ENCODE data around the gene CNIH2.

DNA sequence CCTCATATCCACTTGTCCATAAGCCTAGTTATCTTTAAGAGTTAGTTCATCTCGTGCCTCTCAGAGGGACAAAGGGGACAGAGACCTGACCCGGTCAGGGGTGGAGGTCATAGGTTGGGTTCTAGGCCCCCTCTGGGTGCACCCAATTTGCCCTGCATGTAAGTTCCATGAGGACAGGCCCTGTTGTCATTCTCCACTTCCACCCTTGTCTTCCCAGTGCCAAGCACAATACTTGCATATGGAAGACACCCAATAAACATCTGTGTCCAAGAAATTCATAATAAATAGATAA is 12.3 kb downstream of the CNIH2 start:
- TF ChIP-seq EZH2 (IDR thresholded peaks at IDR 0.05) (no peak), ZNF274 (IDR thresholded peaks at IDR 0.05; ENCODE audit: low read depth, low read length) (no peak), EGR1 (IDR thresholded peaks at IDR 0.05; ENCODE audit: low read depth) (no peak), POLR2AphosphoS5 (IDR thresholded peaks at IDR 0.05; ENCODE audit: low read depth, low read length) (no peak), ZFX (IDR thresholded peaks at IDR 0.05) (no peak), JUND (IDR thresholded peaks at IDR 0.05) (no peak), EZH2phosphoT487 (IDR thresholded peaks at IDR 0.05; ENCODE audit: borderline replicate concordance) (no peak)
- TF ChIP-seq, protein P1, sequence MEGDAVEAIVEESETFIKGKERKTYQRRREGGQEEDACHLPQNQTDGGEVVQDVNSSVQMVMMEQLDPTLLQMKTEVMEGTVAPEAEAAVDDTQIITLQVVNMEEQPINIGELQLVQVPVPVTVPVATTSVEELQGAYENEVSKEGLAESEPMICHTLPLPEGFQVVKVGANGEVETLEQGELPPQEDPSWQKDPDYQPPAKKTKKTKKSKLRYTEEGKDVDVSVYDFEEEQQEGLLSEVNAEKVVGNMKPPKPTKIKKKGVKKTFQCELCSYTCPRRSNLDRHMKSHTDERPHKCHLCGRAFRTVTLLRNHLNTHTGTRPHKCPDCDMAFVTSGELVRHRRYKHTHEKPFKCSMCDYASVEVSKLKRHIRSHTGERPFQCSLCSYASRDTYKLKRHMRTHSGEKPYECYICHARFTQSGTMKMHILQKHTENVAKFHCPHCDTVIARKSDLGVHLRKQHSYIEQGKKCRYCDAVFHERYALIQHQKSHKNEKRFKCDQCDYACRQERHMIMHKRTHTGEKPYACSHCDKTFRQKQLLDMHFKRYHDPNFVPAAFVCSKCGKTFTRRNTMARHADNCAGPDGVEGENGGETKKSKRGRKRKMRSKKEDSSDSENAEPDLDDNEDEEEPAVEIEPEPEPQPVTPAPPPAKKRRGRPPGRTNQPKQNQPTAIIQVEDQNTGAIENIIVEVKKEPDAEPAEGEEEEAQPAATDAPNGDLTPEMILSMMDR (IDR thresholded peaks at IDR 0.05 in 2 of 3, conservative IDR thresholded peaks at IDR 0.05 in 1 of 3; ENCODE audit: borderline replicate concordance in 1 of 3, insufficient read depth in 1 of 3, low read depth in 2 of 3, low read length in 2 of 3) = no peak
- TF ChIP-seq, protein P2, sequence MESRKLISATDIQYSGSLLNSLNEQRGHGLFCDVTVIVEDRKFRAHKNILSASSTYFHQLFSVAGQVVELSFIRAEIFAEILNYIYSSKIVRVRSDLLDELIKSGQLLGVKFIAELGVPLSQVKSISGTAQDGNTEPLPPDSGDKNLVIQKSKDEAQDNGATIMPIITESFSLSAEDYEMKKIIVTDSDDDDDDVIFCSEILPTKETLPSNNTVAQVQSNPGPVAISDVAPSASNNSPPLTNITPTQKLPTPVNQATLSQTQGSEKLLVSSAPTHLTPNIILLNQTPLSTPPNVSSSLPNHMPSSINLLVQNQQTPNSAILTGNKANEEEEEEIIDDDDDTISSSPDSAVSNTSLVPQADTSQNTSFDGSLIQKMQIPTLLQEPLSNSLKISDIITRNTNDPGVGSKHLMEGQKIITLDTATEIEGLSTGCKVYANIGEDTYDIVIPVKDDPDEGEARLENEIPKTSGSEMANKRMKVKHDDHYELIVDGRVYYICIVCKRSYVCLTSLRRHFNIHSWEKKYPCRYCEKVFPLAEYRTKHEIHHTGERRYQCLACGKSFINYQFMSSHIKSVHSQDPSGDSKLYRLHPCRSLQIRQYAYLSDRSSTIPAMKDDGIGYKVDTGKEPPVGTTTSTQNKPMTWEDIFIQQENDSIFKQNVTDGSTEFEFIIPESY (IDR thresholded peaks at IDR 0.05; ENCODE audit: extremely low read depth, insufficient replicate concordance, low read length) = no peak

Measured in HCT116 (cell line).